CD4-positive, alpha-beta T cell (primary cell): ENCODE results near the gene CYBRD1. TPM values are rescaled to one million over a fixed set of nuclear protein-coding genes. Genes with fewer than 3 reads are reported as not detected.
"Not testable (repeated sequence)": the region's sequence is repeated elsewhere in the genome, so short reads cannot be mapped to it uniquely, and the experiment has no call there.

ENCODE experiments used
- ATAC-seq: fragments of 200-7000 bp; cut with Tn5 transposase; one replicate; pipeline ENCODE4 v1.10.0; 2022; ENCODE audit warnings: mild to moderate bottlenecking; ENCODE audit not compliant: poor library complexity
- CTCF ChIA-PET: fragments of 350-600 bp; sonication (Branson Sonifier 250); formaldehyde crosslinking; loops from one replicate; lab custom pipeline; 2021; ENCODE audit warnings: antibody characterized with exemption, inconsistent platforms; lab: Charles Lee
- POLR2A ChIA-PET: fragments of 350-600 bp; sonication (Branson Sonifier 250); formaldehyde crosslinking; loops from one replicate; lab custom pipeline; 2021; ENCODE audit warnings: antibody characterized with exemption, inconsistent platforms; lab: Charles Lee
- DNase-seq, 14 experiments: peaks; one replicate each; pipeline ENCODE4 v3.0.0-alpha.2; 2013 to 2020; ENCODE audit warnings: mixed read lengths in 2 of 14
- H3K27ac ChIP-seq, 2 donors: one replicate each; pipeline versions ENCODE4 v1.5.1 to v1.7.0; 2013; ENCODE audit warnings: low read length in 2 of 2, low read depth in 1 of 2, mild to moderate bottlenecking in 1 of 2
- H3K27me3 ChIP-seq, 2 experiments: 1 replicate in 1 of 2; 2 replicates in 1 of 2; pipeline versions ENCODE4 v1.6.1 to v1.7.0; 2013; ENCODE audit warnings: low read length in 2 of 2, control low read depth in 1 of 2, mild to moderate bottlenecking in 1 of 2, moderate library complexity in 1 of 2; ENCODE audit not compliant: insufficient read depth in 2 of 2, control insufficient read depth in 1 of 2
- H3K36me3 ChIP-seq: one replicate; pipeline ENCODE4 v1.6.1; 2013; ENCODE audit warnings: low read length, control low read depth; ENCODE audit not compliant: insufficient read depth
- H3K4me1 ChIP-seq: one replicate; pipeline ENCODE4 v1.6.1; 2013; ENCODE audit warnings: low read length, control low read depth; ENCODE audit not compliant: insufficient read depth
- H3K4me3 ChIP-seq: one replicate; pipeline ENCODE4 v1.5.1; 2013; ENCODE audit warnings: mild to moderate bottlenecking, low read length, moderate library complexity
- H3K9me3 ChIP-seq, 2 experiments: 1 replicate in 1 of 2; 2 replicates in 1 of 2; pipeline versions ENCODE4 v1.6.1 to v1.7.0; 2013; ENCODE audit warnings: low read length in 2 of 2, mild to moderate bottlenecking in 2 of 2, control low read depth in 1 of 2, moderate library complexity in 1 of 2; ENCODE audit not compliant: control insufficient read depth in 1 of 2, insufficient read depth in 1 of 2
- H3K27ac Mint-ChIP-seq: one replicate; pipeline ENCODE4 v1.8.0; 2020; ENCODE audit warnings: mixed read lengths
- H3K27me3 Mint-ChIP-seq: one replicate; pipeline ENCODE4 v1.8.0; 2021; ENCODE audit warnings: mixed read lengths
- H3K36me3 Mint-ChIP-seq: one replicate; pipeline ENCODE4 v1.8.0; 2021; ENCODE audit warnings: low read depth, mixed read lengths
- H3K4me1 Mint-ChIP-seq: one replicate; pipeline ENCODE4 v1.8.0; 2021; ENCODE audit warnings: low read depth, mixed read lengths
- H3K4me3 Mint-ChIP-seq: one replicate; pipeline ENCODE4 v1.8.0; 2020; ENCODE audit warnings: mild to moderate bottlenecking, mixed read lengths
- H3K9me3 Mint-ChIP-seq: one replicate; pipeline ENCODE4 v1.8.0; 2020; ENCODE audit warnings: mixed read lengths
- CTCF ChIP-seq: fragments of 200-600 bp; IDR thresholded peaks from one replicate; pipeline ENCODE4 v1.8.0; 2022; ENCODE audit warnings: antibody characterized with exemption, mild to moderate bottlenecking
- intact Hi-C, 2 experiments: fragments of 100-400 bp; cut with DNase I in 1 of 2; cut with micrococcal nuclease in 1 of 2; formaldehyde crosslinking; loops; one replicate each; pipeline versions ENCODE4 v1.15.1 to v1.9.0; 2023 to 2025; cut with DNase I, micrococcal nuclease
- total RNA-seq, 174 experiments: library from RNA in 2 of 174; stranded (reverse) in 2 of 174; gene quantifications; one replicate each; pipeline ENCODE4 v1.2.3 and lab custom pipeline; 2021 to 2026

Gene CYBRD1
- total RNA-seq, 2 experiments from 2014 or later, result 0.27 to 0.45 TPM

DNA sequence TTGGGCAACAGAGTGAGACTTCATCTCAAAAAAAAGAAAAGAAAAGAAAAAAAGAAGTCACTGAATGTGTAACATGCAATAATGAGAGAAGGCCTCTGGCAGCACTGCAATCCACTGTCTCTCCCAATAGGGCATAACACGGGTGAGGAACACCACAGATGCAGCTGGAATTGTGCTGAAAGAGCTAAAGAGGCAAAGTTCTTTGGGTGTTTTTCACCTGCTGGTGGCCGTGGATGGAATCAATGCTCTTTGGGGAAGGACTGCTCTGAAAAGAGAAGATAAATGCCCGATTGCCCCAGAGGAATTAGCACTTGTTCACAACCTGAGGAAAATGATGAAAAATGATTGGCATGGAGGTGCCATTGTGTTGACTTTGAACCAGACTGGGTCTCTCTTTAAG, 31.0 kb upstream of the CYBRD1 start:
- H3K36me3 ChIP-seq, result no peaks in the 10 kb centered on the region
- no peaks in the 10 kb centered on the region for H3K27me3 ChIP-seq
- no peak overlapping the region for H3K4me3 Mint-ChIP-seq
- no peak for DNase-seq
- POLR2A ChIA-PET, result no interaction called here
- H3K27ac Mint-ChIP-seq, result no peak overlapping the region
- H3K27ac ChIP-seq, result no peak overlapping the region
- TF ChIP-seq CTCF, result no peak
- CTCF ChIA-PET, result no interaction called here
- H3K4me1 ChIP-seq, result no peaks in the 10 kb centered on the region
- no peaks in the 10 kb centered on the region for H3K4me1 Mint-ChIP-seq
- no peak overlapping the region for H3K4me3 ChIP-seq
- no peaks in the 10 kb centered on the region for H3K9me3 Mint-ChIP-seq
- intact Hi-C loops, result no loop called here
- peaks cover 44% of the 10 kb centered on the region for H3K36me3 Mint-ChIP-seq
- no peaks in the 10 kb centered on the region for H3K9me3 ChIP-seq
- ATAC-seq, result no peak
- no peaks in the 10 kb centered on the region for H3K27me3 Mint-ChIP-seq

DNA sequence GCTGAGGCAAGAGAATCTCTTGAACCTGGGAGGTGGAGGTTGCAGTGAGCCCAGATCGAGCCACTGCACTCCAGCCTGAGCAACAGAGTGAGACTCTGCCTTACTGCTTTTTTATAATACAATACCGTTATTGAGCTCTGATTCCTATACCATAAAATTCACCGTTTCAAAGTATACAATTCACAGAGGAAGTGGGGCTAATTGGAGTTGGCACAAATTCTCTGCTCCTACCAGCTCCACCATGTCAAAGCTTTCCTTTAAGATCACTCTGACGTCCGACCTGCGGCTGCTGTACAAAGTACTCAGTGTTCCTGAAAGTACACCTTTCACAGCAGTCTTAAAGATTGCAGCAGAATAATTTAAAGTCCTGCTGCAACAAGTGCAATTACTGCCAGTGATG, 29.6 kb upstream of the CYBRD1 start:
- H3K4me1 Mint-ChIP-seq, result no peaks in the 10 kb centered on the region
- H3K27ac Mint-ChIP-seq, result no peak overlapping the region
- Histone ChIP-seq H3K9me3 (no peaks in the 10 kb centered on the region), H3K4me1 (no peaks in the 10 kb centered on the region), H3K27me3 (no peaks in the 10 kb centered on the region), H3K27ac (no peak overlapping the region), H3K36me3 (no peaks in the 10 kb centered on the region), H3K4me3 (no peak overlapping the region)
- peaks cover 30% of the 10 kb centered on the region for H3K36me3 Mint-ChIP-seq
- H3K4me3 Mint-ChIP-seq, result no peak overlapping the region
- POLR2A ChIA-PET, result no interaction called here
- no peak for DNase-seq
- CTCF ChIA-PET, result no interaction called here
- ATAC-seq, result no peak
- H3K27me3 Mint-ChIP-seq, result no peaks in the 10 kb centered on the region
- no peaks in the 10 kb centered on the region for H3K9me3 Mint-ChIP-seq
- TF ChIP-seq CTCF, result no peak
- intact Hi-C loops, result no loop called here

DNA sequence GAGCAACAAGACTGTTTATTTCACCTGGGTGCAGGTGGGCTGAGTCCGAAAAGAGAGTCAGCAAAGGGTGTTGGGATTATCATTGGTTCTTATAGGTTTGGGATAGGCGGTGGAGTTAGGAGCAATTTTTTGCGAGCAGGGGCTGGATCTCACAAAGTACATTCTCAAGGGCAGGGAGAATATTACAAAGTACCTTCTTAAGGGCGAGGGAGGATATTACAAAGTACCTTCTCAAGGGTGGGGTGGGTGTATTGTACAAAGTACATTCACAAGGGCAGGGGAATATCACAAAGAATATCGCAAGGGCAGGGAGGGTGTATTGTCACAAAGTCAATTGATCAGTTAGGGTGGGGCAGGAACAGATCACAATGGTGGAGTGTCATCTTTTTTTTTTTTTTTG, 24.6 kb upstream of the CYBRD1 start:
- DNase-seq, H3K27ac Mint-ChIP-seq, H3K27ac ChIP-seq, POLR2A ChIA-PET, H3K4me1 ChIP-seq, H3K4me1 Mint-ChIP-seq, H3K4me3 Mint-ChIP-seq, intact Hi-C loops, H3K27me3 ChIP-seq, ATAC-seq, H3K27me3 Mint-ChIP-seq, H3K4me3 ChIP-seq, H3K36me3 ChIP-seq, H3K9me3 Mint-ChIP-seq, CTCF ChIA-PET, H3K36me3 Mint-ChIP-seq, H3K9me3 ChIP-seq: not testable (repeated sequence)

- Histone ChIP-seq H3K27ac (no peak overlapping the region), H3K4me1 (no peaks in the 10 kb centered on the region), H3K9me3 (no peaks in the 10 kb centered on the region), H3K27me3 (no peaks in the 10 kb centered on the region), H3K36me3 (no peaks in the 10 kb centered on the region), H3K4me3 (no peak overlapping the region)
- POLR2A ChIA-PET, result no interaction called here
- no peak for TF ChIP-seq CTCF
- Mint-ChIP-seq H3K9me3 (no peaks in the 10 kb centered on the region), H3K4me1 (no peaks in the 10 kb centered on the region), H3K27me3 (no peaks in the 10 kb centered on the region), H3K36me3 (no peaks in the 10 kb centered on the region), H3K4me3 (no peak overlapping the region), H3K27ac (no peak overlapping the region)
- intact Hi-C loops, result no loop called here
- ATAC-seq, result no peak
- no peak for DNase-seq
- CTCF ChIA-PET, result no interaction called here
These were observed 16.9 kb upstream of the CYBRD1 start for GRCh38 chr2:171505374-171505773.
